HG02981 (cell line): Measurements from ENCODE around the gene DMBT1.
"Not testable (repeated sequence)": the region's sequence is repeated elsewhere in the genome, so short reads cannot be mapped to it uniquely, and the experiment has no call there.

Source experiments
- ATAC-seq: cut with Tn5 transposase; IDR thresholded peaks from one replicate; pipeline ENCODE4 v1.9.1; 2021; ENCODE audit warnings: mild to moderate bottlenecking, moderate library complexity; ENCODE audit not compliant: unreplicated experiment

Gene DMBT1

DNA sequence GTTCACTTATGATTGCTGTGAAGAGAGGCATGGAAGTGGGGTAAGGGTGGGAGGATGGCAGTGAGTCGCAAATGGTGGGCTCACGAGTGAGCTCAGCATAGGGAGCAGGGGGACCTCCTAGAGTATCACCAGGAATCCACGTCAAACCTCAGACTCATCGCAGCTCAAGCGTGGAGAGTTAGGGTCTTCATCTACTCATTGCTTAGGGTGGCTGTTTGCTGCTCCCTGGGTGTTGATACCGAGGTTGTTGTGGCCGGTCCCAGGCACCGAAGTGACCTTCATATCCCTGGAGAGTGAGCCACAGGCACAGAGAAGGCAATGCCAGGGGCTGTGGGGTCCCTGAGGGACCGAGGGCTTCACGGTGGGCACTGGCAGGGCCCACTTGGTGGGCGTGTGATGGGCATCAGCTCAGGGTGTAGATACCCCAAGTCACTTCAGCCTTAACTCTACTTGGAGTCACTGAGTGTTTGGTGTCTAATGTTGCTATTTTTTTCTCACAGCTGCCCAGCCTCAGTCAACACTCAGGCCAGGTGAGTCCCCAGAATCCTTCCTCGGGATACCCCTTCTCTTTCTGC, 16.8 kb downstream of the DMBT1 start:
- ATAC-seq, result no peak

DNA sequence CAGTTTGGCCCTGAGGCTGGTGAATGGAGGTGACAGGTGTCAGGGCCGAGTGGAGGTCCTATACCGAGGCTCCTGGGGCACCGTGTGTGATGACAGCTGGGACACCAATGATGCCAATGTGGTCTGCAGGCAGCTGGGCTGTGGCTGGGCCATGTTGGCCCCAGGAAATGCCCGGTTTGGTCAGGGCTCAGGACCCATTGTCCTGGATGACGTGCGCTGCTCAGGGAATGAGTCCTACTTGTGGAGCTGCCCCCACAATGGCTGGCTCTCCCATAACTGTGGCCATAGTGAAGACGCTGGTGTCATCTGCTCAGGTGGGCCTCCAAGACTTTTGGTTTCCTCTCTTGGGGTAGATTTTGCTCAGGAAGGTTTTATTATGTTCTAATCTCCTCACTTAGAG, 25.5 kb downstream of the DMBT1 start:
- not testable (repeated sequence) for ATAC-seq

DNA sequence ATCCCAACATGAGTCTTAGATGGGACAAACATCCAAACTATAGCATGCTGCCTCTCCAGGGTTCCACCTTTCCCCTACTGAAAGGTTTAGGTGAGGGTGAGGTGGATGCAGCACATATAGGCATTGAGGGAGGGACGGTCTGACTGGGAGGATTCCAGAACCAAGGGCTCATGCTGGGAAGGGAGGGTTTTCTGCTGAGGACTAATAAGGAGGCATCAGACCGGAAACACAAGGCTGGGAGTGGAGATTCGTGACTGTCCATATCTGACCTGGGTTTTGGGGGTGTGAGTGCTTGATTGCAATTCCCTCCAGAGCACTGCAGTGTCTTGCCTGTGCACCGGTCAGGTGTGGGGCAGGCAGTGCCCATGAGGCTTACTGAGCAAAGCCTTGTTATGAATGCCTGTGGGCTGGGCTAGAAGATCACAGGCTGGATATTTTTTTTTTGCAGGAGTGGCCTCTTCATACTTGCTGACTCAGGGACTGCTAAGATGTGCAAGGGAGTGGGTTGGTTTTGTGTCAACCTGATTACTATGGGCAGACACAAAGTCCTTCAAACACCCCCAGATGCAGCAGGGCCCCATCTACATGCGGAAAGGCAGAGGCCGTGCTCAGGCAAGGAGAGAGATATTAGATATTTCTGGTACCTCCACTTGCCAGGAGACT, 26.7 kb downstream of the DMBT1 start:
- ATAC-seq, result no peak

DNA sequence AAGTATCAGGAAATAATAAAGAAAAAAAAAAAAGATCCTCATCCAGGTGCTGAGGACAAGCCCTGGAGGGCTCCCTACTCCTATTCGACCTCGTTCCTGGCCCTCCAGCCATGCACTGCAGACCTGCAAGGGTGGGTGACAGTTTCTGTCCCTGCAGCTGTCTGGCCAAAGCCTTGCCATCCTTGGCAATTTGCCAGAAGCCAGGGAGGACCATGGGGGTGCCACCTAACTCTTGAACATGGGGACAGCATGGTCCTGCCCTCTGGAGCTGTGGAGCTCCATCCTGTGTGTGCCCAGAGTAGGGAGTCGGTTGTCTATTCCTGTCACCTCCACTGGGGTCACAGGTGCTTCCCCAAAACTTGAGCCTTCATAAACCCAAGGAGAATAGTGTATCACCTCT, 27.8 kb downstream of the DMBT1 start:
- ATAC-seq, result no peak

DNA sequence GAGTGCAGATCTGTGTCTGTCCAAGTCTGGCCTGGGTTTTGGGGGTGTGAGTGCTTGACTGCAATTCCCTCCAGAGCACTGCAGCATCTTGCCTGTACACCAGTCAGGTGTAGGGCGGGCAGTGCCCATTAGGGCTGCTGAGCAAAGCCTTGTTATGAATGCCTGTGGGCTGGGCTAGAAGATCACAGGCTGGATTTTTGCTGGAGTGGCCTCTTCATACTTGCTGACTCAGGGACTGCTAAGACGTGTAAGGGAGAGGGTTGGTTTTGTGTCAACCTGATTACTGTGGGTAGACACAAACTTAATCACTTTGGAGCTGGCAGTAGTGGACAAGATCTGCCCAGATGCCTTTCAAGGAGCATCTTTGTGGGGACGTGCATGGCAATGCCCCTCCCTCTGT, 29.6 kb downstream of the DMBT1 start:
- ATAC-seq, result no peak

DNA sequence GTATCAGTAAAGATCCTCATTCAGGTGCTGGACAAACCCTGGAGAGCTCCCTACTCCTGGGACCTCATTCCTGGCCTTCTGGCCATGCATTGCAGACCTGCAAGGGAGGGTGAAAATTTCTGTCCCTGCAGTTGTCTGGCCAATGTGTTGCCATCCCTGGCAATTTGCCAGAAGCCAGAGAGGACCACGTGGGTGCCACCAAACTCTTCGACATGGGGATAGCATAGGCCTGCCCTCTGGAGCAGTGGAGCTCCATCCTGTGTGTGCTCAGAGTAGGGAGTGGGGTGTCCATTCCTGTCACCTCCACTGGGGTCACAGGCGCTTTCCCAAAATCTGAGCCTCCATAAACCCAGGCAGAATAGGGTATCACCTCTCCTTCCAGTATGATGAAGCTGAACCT, 31.2 kb downstream of the DMBT1 start:
- ATAC-seq, result no peak

DNA sequence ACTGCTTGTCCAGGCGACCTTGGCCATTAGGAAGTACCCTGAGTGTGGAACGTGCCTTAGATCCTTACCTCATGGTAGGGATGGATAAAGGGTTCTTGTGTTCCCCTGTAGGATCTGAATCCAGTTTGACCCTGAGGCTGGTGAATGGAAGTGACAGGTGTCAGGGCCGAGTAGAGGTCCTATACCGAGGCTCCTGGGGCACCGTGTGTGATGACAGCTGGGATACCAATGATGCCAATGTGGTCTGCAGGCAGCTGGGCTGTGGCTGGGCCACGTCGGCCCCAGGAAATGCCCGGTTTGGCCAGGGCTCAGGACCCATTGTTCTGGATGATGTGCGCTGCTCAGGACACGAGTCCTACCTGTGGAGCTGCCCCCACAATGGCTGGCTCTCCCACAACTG, 31.6 kb downstream of the DMBT1 start:
- no peak for ATAC-seq

DNA sequence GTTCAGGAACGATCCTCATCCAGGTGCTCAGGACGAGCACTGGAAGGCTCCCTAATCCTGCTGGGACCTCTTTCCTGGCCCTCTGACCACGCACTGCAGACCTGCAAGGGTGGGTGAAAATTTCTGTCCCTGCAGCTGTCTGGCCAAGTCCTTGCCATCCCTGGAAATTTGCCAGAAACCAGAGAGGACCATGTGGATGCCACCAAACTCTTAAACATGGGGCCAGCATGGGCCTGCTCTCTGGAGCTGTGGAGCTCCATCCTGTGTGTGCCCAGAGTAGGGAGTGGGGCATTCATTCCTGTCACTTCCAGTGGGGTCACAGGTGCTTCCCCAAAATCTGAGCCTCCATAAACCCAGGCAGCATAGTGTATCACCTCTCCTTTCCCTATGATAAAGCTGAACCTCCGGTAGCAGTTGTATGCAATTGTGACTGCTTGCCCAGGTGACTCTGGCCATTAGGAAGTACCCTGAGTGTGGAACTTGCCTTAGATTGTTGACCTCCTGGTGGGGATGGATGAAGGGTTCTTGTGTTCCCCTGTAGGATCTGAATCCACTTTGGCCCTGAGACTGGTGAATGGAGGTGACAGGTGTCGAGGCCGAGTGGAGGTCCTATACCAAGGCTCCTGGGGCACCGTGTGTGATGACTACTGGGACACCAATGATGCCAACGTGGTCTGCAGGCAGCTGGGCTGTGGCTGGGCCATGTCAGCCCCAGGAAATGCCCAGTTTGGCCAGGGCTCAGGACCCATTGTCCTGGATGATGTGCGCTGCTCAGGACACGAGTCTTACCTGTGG, 57.1 kb downstream of the DMBT1 start:
- ATAC-seq, result no peak

DNA sequence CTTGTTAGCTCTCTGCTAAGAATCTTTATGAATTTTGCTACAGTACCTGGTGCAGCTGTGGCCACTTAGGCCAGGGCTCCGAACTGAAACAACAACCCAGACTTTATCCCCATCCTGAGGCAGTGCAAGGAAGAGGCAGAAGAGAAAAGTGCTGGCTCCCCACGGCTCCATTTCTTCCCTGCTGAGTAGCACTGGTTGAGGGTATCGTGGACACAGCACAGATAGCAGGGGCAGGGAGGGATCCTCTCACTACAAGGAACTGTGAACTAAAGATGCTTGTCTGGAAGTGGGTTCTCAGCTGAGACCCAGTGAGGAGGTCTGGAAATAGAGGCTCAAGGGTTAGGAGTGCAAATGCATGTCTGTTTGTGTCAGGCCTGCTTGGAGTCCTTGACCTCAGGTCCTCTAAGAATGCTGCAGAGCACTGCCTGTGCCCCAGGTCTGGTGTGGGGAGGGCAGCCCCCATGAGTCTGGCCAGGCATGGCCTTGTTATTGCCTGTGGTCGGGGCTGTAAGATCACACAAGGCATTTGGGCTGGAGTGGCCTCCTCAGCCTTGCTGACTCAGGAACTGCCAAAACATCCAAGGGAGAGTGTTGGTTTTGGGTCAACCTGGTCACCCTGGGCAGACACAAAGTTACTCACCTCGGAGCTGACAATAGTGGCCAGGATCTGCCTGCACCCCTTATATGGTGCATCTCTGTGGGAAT, 58.1 kb downstream of the DMBT1 start:
- ATAC-seq, result no peak

DNA sequence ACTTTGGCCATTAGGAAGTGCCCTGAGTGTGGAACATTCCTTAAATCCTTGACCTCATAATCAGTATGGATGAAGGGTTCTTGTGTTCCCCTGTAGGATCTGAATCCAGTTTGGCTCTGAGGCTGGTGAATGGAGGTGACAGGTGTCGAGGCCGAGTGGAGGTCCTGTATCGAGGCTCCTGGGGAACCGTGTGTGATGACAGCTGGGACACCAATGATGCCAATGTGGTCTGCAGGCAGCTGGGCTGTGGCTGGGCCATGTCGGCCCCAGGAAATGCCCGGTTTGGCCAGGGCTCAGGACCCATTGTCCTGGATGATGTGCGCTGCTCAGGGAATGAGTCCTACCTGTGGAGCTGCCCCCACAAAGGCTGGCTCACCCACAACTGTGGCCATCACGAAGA, 60.4 kb downstream of the DMBT1 start:
- ATAC-seq, result not testable (repeated sequence)

DNA sequence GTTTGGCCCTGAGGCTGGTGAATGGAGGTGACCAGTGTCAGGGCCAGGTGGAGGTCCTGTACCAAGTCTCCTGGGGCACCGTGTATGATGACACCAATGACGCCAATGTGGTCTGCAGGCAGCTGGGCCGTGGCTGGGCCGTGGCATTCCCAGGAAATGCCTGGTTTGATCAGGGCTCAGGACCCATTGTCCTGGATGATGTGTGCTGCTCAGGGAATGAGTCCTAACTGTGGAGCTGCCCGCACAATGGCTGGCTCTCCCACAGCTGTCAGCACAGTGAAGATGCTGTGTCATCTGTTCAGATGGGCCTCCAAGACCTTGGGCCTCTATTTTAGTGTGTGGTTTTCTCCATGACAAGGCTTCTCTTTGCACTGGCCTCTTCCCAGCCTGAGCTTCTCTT, 64.0 kb downstream of the DMBT1 start:
- ATAC-seq, result no peak

DNA sequence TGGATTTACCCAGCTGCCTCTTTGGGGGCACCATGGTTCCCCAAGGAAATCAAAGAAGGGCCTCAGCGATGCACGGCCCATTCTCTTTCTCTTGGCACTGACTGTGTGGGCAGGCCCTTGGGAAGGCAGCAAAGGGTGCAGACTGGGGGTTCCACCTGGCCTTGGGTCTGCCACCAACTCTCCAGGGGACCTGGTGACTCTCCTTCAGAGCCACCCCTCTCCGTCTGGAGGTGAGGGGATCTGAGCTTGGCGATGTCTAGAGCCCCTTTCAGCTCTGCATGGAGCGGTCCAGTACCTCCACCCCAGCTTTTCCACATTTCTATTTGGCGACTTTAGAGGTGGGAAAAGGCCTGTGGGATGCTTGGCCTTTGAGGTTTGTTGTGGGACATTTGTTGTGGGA, 70.0 kb downstream of the DMBT1 start:
- ATAC-seq, result no peak

DNA sequence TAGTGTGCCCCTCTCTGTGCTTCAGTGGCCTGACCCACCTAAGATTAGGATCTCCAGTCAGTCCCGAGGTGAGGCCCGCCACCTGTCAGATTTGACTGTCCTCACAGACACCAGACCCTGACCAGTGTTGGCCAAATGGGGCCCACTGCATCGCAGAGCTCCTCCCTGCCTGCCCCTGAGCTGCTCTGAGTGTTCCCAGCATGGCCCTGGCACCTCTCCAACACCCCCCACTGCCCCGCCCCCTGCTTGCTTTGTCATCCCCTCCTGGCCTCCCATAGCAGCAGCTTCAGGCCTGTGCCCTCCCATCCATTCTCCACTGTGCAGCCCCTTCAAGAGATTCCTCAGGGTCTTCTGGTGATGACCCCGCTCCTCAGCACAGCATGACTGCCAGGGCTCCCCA, 71.5 kb downstream of the DMBT1 start:
- ATAC-seq, result no peak

DNA sequence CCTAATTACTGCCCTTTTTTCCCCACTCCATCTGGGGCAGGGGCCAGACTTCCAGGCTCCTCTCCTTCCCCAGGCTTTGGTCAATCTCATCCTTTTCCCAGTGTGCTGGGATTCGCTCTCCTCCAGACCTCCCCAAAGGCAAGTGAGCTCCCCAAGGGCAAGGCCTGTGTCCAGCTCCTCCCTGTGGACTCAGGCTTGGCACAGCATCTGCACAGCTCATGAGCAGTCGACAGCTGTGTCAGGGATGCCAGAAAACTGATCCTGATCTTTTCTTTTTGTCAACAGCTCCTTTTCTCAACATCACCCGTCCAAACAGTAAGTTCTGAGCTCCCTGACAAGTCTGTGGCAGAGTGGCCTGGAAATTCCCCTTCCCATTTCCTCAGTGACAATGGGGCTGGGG, 72.0 kb downstream of the DMBT1 start:
- ATAC-seq, result no peak

DNA sequence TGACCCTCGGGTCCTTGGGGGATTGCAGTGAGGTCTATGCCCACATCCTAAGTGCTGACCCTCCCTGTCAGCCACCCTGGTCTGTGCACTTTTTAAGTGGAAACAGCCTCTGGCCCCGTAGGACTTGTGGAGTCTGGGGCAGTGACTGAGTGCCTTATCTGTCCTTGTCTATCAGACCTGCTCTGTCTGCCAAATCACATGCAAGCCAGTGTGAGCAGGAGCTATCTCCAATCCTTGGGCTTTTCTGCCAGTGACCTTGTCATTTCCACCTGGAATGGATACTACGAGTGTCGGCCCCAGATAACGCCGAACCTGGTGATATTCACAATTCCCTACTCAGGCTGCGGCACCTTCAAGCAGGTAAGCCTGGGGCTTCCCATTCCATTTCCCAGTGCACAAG, 76.4 kb downstream of the DMBT1 start:
- no peak for ATAC-seq

DNA sequence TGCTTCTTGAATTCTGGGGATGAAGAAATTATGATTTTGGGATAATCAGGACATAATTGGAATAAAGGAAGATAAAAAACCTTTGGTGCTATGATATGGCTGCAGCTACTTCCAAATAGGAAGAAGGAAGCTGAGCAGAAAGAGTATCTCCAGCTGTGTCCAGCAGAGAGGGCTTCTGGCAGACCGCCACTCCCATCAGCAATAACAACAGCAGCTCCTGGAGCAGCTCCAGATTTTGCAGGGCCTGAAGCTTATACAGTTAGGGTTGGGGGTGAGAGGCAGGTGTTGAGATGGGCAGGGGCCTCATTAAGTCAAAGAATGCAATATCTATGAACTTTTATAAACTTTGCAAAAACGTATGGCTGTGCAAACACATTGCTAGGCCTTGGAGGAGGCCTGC, 76.8 kb downstream of the DMBT1 start:
- ATAC-seq, result no peak

DNA sequence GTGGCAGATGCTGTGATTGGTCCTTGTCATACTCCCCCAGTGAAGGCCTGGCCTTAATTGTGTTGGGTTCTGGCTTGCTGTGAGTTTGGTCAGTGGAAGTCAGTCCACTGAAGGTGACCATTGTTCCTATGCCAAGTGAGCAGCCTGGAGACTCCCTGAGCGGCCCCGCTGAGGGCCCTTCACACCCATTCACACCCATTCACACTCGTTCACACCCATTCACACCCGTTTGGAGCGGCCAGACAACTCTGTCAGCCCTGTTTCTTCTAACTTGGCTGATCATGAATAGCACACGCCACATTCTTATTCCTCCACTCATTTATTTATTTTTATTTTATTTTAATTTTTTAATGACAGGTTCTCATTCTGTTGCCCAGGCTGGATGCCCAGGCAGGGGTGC, 77.6 kb downstream of the DMBT1 start:
- ATAC-seq, result no peak

DNA sequence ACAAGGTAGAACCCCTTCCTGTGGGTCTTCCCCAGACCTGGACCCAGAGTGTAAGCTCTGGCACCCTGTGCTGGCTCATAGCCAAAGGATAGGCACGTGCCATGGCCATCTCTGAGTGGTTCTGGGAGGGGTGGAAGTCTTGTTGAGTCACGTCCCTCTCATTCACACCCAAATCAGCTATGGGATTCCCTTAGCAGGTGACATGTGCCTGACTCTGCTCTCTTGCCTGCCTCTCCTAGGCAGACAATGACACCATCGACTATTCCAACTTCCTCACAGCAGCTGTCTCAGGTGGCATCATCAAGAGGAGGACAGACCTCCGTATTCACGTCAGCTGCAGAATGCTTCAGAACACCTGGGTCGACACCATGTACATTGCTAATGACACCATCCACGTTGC, 79.2 kb downstream of the DMBT1 start:
- no peak for ATAC-seq

DNA sequence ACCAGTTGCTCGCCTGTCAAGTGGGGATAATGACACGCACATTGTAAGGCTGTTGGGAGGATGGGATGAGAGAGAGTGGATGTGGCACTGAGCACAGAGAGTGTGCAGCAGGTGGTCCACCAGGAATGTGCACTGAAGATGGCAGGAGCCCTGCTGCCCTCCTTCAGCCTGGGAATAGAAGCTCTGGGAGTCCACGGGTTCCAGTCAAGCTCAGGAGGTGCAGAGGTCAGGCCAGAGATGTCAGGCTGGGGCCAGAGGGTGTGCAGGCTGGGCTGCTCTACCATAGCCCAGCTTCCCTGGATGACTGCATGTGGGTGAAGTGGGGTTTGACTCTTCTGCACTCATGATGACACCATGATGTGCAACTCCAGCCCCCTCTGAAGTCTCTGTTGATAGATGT, 80.4 kb downstream of the DMBT1 start:
- no peak for ATAC-seq

DNA sequence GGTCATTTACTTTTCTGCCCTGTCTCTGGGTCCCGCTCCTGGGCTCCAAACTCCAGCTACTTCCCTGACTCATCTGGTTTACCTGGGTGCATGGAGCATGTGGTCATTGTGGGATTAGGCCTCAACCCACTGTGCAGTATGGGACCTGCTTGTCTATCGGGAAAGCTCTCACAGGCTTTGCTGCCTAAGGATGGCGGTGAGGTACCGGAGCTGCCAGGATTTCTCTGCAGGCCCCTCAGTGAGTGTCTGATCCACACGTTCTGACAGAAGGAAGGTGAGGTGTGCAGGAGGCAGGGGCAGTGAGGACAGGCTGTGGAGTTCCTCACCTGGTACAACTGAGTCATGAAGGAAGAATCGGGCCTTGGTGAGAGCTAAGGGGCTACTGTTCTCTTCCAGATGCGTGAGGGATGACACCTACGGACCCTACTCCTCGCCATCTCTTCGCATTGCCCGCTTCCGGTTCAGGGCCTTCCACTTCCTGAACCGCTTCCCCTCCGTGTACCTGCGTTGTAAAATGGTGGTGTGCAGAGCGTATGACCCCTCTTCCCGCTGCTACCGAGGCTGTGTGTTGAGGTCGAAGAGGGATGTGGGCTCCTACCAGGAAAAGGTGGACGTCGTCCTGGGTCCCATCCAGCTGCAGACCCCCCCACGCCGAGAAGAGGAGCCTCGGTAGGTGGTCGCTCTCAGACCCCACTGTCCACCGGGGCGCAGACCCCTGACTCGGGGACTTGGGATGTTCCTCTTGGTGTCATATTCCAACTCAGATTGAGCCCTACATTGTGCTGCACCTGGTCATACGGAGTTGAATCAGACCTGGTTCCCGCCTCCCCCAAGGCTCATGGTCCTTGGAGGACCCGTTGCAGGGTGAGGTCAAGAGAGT, 82.4 kb downstream of the DMBT1 start:
- no peak for ATAC-seq
